CD4-positive, alpha-beta T cell treated with Interleukin-10 for 1 hour (primary cell): ENCODE results near the gene SYNE4.

Experiments used
- DNase-seq: peaks from one replicate; pipeline ENCODE4 v3.0.0-alpha.2; 2020

The SYNE4 gene

GRCh38 chr19:36025541-36025940 lies 16.9 kb upstream of the SYNE4 start:
- no peak for DNase-seq

- no peak for DNase-seq
Observed at GRCh38 chr19:36023432-36023831, 14.8 kb upstream of the SYNE4 start.

- no peak for DNase-seq
Observed at GRCh38 chr19:36019061-36019670, 10.6 kb upstream of the SYNE4 start.

- peak; percentile 99 for DNase-seq
Observed at GRCh38 chr19:36014012-36014924, 5.7 kb upstream of the SYNE4 start, which contains the start of gene ALKBH6. Gene ALKBH6 (minus strand): TSS chr19:36014213. CDS start chr19:36013397, 816 bp downstream.

- DNase-seq: no peak
Observed at GRCh38 chr19:36013280-36014011, 4.8 kb upstream of the SYNE4 start.

- no peak for DNase-seq
Observed at GRCh38 chr19:36010402-36010801, 1.8 kb upstream of the SYNE4 start.

GRCh38 chr19:36009633-36010379 lies 1.2 kb upstream of the SYNE4 start:
- no peak for DNase-seq

GRCh38 chr19:36009220-36009619 lies 607 bp upstream of the SYNE4 start:
- peak; percentile 44 for DNase-seq

GRCh38 chr19:36006955-36007354 lies 1.7 kb downstream of the SYNE4 start:
- DNase-seq: no peak

GRCh38 chr19:36003284-36003683 lies 5.3 kb downstream of the SYNE4 start:
- DNase-seq: no peak

GRCh38 chr19:36001605-36002004 lies 7.0 kb downstream of the SYNE4 start:
- no peak for DNase-seq

- no peak for DNase-seq
Observed at GRCh38 chr19:35996777-35997176, 11.8 kb downstream of the SYNE4 start.

GRCh38 chr19:35995048-35995993 lies 13.3 kb downstream of the SYNE4 start, which contains the start of gene SDHAF1:
Gene SDHAF1 (plus strand): TSS chr19:35995188. CDS start chr19:35995275, 87 bp downstream.
- DNase-seq: peak; percentile 93

GRCh38 chr19:35993923-35994598 lies 14.6 kb downstream of the SYNE4 start:
- DNase-seq: no peak

- DNase-seq: no peak
Observed at GRCh38 chr19:35992907-35993765, 15.5 kb downstream of the SYNE4 start.

- DNase-seq: no peak
Observed at GRCh38 chr19:35991731-35992450, 16.7 kb downstream of the SYNE4 start.

GRCh38 chr19:35990771-35991730 lies 17.6 kb downstream of the SYNE4 start:
- no peak for DNase-seq

- DNase-seq: no peak
Observed at GRCh38 chr19:35990156-35990555, 18.5 kb downstream of the SYNE4 start.
